MM.1S (cell line): ENCODE measurements around the gene ERICH6B.

Source experiments
- CTCF ChIP-seq: fragments of 300-600 bp; sonication (generic); IDR thresholded peaks from 2 replicates; pipeline ENCODE4 v1.5.1; 2016; ENCODE audit warnings: antibody characterized with exemption, low read length, mixed read lengths
- EZH2 ChIP-seq: fragments of 300-600 bp; sonication (generic); optimal IDR thresholded peaks from 2 replicates; pipeline ENCODE3; 2017; ENCODE audit warnings: low read depth, mild to moderate bottlenecking, antibody characterized with exemption, low read length, mixed read lengths
- EZH2phosphoT487 ChIP-seq: fragments of 300-600 bp; sonication (generic); IDR thresholded peaks from 2 replicates; pipeline ENCODE4 v1.6.1; 2018; ENCODE audit warnings: antibody characterized with exemption, low read length

GRCh38 chr13:45541806-45542205, 73.7 kb downstream of the ERICH6B start:
- no peak for TF ChIP-seq CTCF
- no peak for TF ChIP-seq EZH2
- TF ChIP-seq EZH2phosphoT487 = no peak
